H1 (cell line): ENCODE data around the gene DDX23. TPM values are rescaled to one million over a fixed set of nuclear protein-coding genes. Genes with fewer than 3 reads are reported as not detected.

Source experiments
- CTCF ChIA-PET: fragments of 300-600 bp; sonication (Branson Sonifier 250); formaldehyde crosslinking; loops from one replicate; lab custom pipeline; 2021; ENCODE audit not compliant: partially characterized antibody; lab: Charles Lee
- POLR2A ChIA-PET: fragments of 300-600 bp; sonication (Branson Sonifier 250); formaldehyde crosslinking; loops from one replicate; lab custom pipeline; 2021; ENCODE audit warnings: inconsistent platforms; ENCODE audit not compliant: partially characterized antibody; lab: Charles Lee
- DNase-seq, 2 experiments: peaks; one replicate each; pipeline versions ENCODE4 v3.0.0 to v3.0.0-alpha.2; 2010 to 2022; ENCODE audit warnings: low spot score in 2 of 2, low read depth in 1 of 2, mixed read lengths in 1 of 2
- FAIRE-seq: peaks from 2 replicates; lab custom pipeline; 2011; peaks lifted over from hg19 to GRCh38; lab: Jason Lieb, UNC
- H2AFZ ChIP-seq: 2 replicates; pipeline ENCODE4 v1.8.1; 2012; ENCODE audit warnings: low read length, inconsistent platforms
- H2AK5ac ChIP-seq: 2 replicates; pipeline ENCODE4 v1.6.1; 2013; ENCODE audit warnings: low read depth, low read length
- H2BK120ac ChIP-seq: replicated peaks from 2 replicates; pipeline ENCODE3; 2013; ENCODE audit warnings: low read depth, low read length, inconsistent platforms
- H2BK12ac ChIP-seq: 2 replicates; pipeline ENCODE4 v1.6.1; 2013; ENCODE audit warnings: low read depth, low read length
- H2BK15ac ChIP-seq: 2 replicates; pipeline ENCODE4 v1.6.1; 2013; ENCODE audit warnings: low read length
- H2BK20ac ChIP-seq: 2 replicates; pipeline ENCODE4 v1.6.1; 2013; ENCODE audit warnings: low read length
- H2BK5ac ChIP-seq: 2 replicates; pipeline ENCODE4 v1.6.1; 2013; ENCODE audit warnings: low read depth, low read length
- H3K14ac ChIP-seq: 2 replicates; pipeline ENCODE4 v1.6.1; 2013; ENCODE audit warnings: inconsistent platforms; ENCODE audit not compliant: insufficient read length
- H3K18ac ChIP-seq: 2 replicates; pipeline ENCODE4 v1.6.1; 2013; ENCODE audit warnings: low read length; ENCODE audit errors: extremely low read depth
- H3K23ac ChIP-seq: 2 replicates; pipeline ENCODE4 v1.6.1; 2013; ENCODE audit warnings: inconsistent platforms; ENCODE audit not compliant: insufficient read length
- H3K23me2 ChIP-seq: 2 replicates; pipeline ENCODE4 v1.6.1; 2013; ENCODE audit warnings: low read depth, low read length
- H3K27ac ChIP-seq: 2 replicates; pipeline ENCODE4 v1.6.1; 2011; ENCODE audit warnings: low read depth, low read length, inconsistent platforms
- H3K27me3 ChIP-seq, 4 experiments: replicated peaks in 1 of 4; 1 replicate in 1 of 4; 2 replicates in 3 of 4; pipeline versions ENCODE4 v1.6.1 to v1.8.1; 2011 to 2013; ENCODE audit warnings: low read length in 3 of 4, mild to moderate bottlenecking in 3 of 4, inconsistent platforms in 2 of 4, mixed read lengths in 2 of 4, moderate library complexity in 1 of 4; ENCODE audit not compliant: control insufficient read depth in 3 of 4, insufficient read depth in 3 of 4; ENCODE audit errors: extremely low read depth in 1 of 4
- H3K36me3 ChIP-seq, 4 experiments: 2 replicates each; pipeline versions ENCODE4 v1.6.1 to v1.8.1; 2011 to 2013; ENCODE audit warnings: mild to moderate bottlenecking in 4 of 4, low read length in 3 of 4, moderate library complexity in 2 of 4, control low read depth in 1 of 4, inconsistent platforms in 1 of 4; ENCODE audit not compliant: insufficient read depth in 4 of 4, control insufficient read depth in 2 of 4
- H3K4ac ChIP-seq: replicated peaks from 2 replicates; pipeline ENCODE3; 2013; ENCODE audit warnings: low read length, low read depth, mixed read lengths, inconsistent platforms; ENCODE audit not compliant: insufficient read length
- H3K4me1 ChIP-seq, 4 experiments: replicated peaks in 1 of 4; 1 replicate in 1 of 4; 2 replicates in 3 of 4; pipeline versions ENCODE4 v1.6.1 to v1.8.1; 2011 to 2013; ENCODE audit warnings: low read length in 3 of 4, inconsistent platforms in 2 of 4, mixed read lengths in 1 of 4; ENCODE audit not compliant: insufficient read depth in 4 of 4, control insufficient read depth in 3 of 4
- H3K4me2 ChIP-seq, 2 experiments: 2 replicates each; pipeline versions ENCODE4 v1.6.1 to v1.8.1; 2011 to 2013; ENCODE audit warnings: low read depth in 2 of 2, low read length in 2 of 2, control low read depth in 1 of 2, inconsistent platforms in 1 of 2, mild to moderate bottlenecking in 1 of 2; ENCODE audit not compliant: insufficient read depth in 1 of 2
- H3K4me3 ChIP-seq, 4 experiments: fragments of 200-600, 300-600 bp in 1 of 4; sonication (generic), shearing (Covaris generic), sonication (Bioruptor Twin) in 1 of 4; 2 replicates each; pipeline versions ENCODE4 v1.5.1 to v1.8.1; 2011 to 2016; ENCODE audit warnings: low read length in 4 of 4, low read depth in 3 of 4, control low read depth in 2 of 4, inconsistent platforms in 2 of 4, mild to moderate bottlenecking in 2 of 4, mixed read lengths in 1 of 4, moderate library complexity in 1 of 4; ENCODE audit not compliant: insufficient read depth in 2 of 4; ENCODE audit errors: extremely low read depth in 1 of 4
- H3K56ac ChIP-seq: replicated peaks from 2 replicates; pipeline ENCODE3; 2013; ENCODE audit warnings: low read depth, mild to moderate bottlenecking, mixed read lengths, low read length, inconsistent platforms; ENCODE audit not compliant: insufficient read length
- H3K79me1 ChIP-seq: 2 replicates; pipeline ENCODE4 v1.6.1; 2013; ENCODE audit warnings: low read depth, low read length, control low read depth
- H3K79me2 ChIP-seq, 2 experiments: 2 replicates each; pipeline versions ENCODE4 v1.6.1 to v1.8.1; 2012 to 2013; ENCODE audit warnings: low read length in 2 of 2, mild to moderate bottlenecking in 2 of 2, inconsistent platforms in 1 of 2; ENCODE audit not compliant: insufficient read depth in 2 of 2, control insufficient read depth in 1 of 2
- H3K9ac ChIP-seq, 4 experiments: replicated peaks in 1 of 4; 1 replicate in 1 of 4; 2 replicates in 3 of 4; pipeline versions ENCODE4 v1.6.1 to v1.8.1; 2011 to 2013; ENCODE audit warnings: low read depth in 3 of 4, low read length in 3 of 4, control low read depth in 2 of 4, mild to moderate bottlenecking in 2 of 4, moderate library complexity in 2 of 4, inconsistent platforms in 1 of 4; ENCODE audit errors: extremely low read depth in 1 of 4
- H3K9me3 ChIP-seq, 2 experiments: 2 replicates each; pipeline versions ENCODE4 v1.6.1 to v1.8.1; 2012 to 2013; ENCODE audit warnings: mild to moderate bottlenecking in 2 of 2, moderate library complexity in 2 of 2, control low read depth in 1 of 2, inconsistent platforms in 1 of 2, low read depth in 1 of 2, low read length in 1 of 2, mixed read lengths in 1 of 2; ENCODE audit not compliant: insufficient read depth in 2 of 2
- H4K20me1 ChIP-seq, 2 experiments: replicated peaks in 1 of 2; 2 replicates each; pipeline versions ENCODE3 to v1.8.1; 2011 to 2013; ENCODE audit warnings: inconsistent platforms in 2 of 2, low read length in 2 of 2, mild to moderate bottlenecking in 1 of 2; ENCODE audit not compliant: insufficient read depth in 2 of 2, control insufficient read depth in 1 of 2
- H4K5ac ChIP-seq: 2 replicates; pipeline ENCODE4 v1.6.1; 2013; ENCODE audit warnings: low read length, low read depth, mixed read lengths, inconsistent platforms; ENCODE audit not compliant: insufficient read length
- H4K8ac ChIP-seq: 2 replicates; pipeline ENCODE4 v1.8.0; 2013; ENCODE audit warnings: mild to moderate bottlenecking, moderate library complexity, low read length, inconsistent platforms; ENCODE audit not compliant: insufficient read depth; ENCODE audit errors: extremely low read depth
- H4K91ac ChIP-seq: replicated peaks from 2 replicates; pipeline ENCODE3; 2013; ENCODE audit warnings: low read length, mixed read lengths, inconsistent platforms; ENCODE audit not compliant: insufficient read length
- CREB1 ChIP-seq: IDR thresholded peaks from 2 replicates; pipeline ENCODE4 v1.6.1; 2012; ENCODE audit warnings: inconsistent platforms
- E2F6 ChIP-seq: IDR thresholded peaks from 2 replicates; pipeline ENCODE4 v1.6.1; 2012; ENCODE audit warnings: inconsistent platforms
- KDM5A ChIP-seq: fragments of 200-600 bp; IDR thresholded peaks from 2 replicates; pipeline ENCODE4 v1.7.1; 2012; ENCODE audit warnings: mild to moderate bottlenecking, low read length, inconsistent platforms, mixed read lengths
- MAFK ChIP-seq: IDR thresholded peaks from 2 replicates; pipeline ENCODE4 v1.6.1; 2012; ENCODE audit warnings: low read depth, mild to moderate bottlenecking, improper control_type of control experiment, low read length
- NANOG ChIP-seq: IDR thresholded peaks from 2 replicates; pipeline ENCODE4 v1.6.1; 2011; ENCODE audit warnings: low read length, low read depth, mild to moderate bottlenecking, inconsistent platforms; ENCODE audit not compliant: insufficient read depth, poor library complexity, severe bottlenecking
- RAD21 ChIP-seq, 2 experiments: IDR thresholded peaks in 1 of 2; conservative IDR thresholded peaks in 1 of 2; 2 replicates each; pipeline ENCODE4 v1.6.1; 2011; ENCODE audit warnings: low read depth in 2 of 2, low read length in 2 of 2, improper control_type of control experiment in 1 of 2, inconsistent platforms in 1 of 2, mild to moderate bottlenecking in 1 of 2, moderate library complexity in 1 of 2
- RNF2 ChIP-seq: fragments of 200-900, 300-1000 bp; sonication (generic); IDR thresholded peaks from 2 replicates; pipeline ENCODE4 v1.7.1; 2016; ENCODE audit warnings: borderline replicate concordance, low read depth, mild to moderate bottlenecking, antibody characterized with exemption, low read length; ENCODE audit not compliant: poor library complexity, severe bottlenecking; ENCODE audit errors: missing control alignments
- SP2 ChIP-seq: IDR thresholded peaks from 2 replicates; pipeline ENCODE4 v1.6.1; 2012; ENCODE audit warnings: mild to moderate bottlenecking, low read length, inconsistent platforms
- TCF12 ChIP-seq: IDR thresholded peaks from 2 replicates; pipeline ENCODE4 v1.6.1; 2011; ENCODE audit warnings: low read depth, mild to moderate bottlenecking, low read length
- WGBS, 2 experiments: shearing (Covaris generic) in 1 of 2; methylation state at CpG; one replicate each; pipeline versions ENCODE4 v1.1.6 to v1.1.7; 2013 to 2015; ENCODE audit warnings: low lambda C conversion rate in 2 of 2, mixed read lengths in 2 of 2, inconsistent platforms in 1 of 2, low coverage in 1 of 2, missing lambda C conversion rate in 1 of 2; ENCODE audit not compliant: insufficient replicate concordance in 2 of 2, insufficient coverage in 1 of 2, insufficient read length in 1 of 2; ENCODE audit errors: extremely low coverage in 1 of 2, missing lambda C conversion rate in 1 of 2; 5-methylcytosine and 5-hydroxymethylcytosine counted together
- polyA plus RNA-seq, 7 experiments: library from polyadenylated mRNA; depleted of rRNA in 3 of 7; stranded (reverse) in 5 of 7; unstranded in 2 of 7; fragments of >200 nt in 5 of 7; fragments of 200-250 nt in 2 of 7; gene quantifications; 1 replicate in 5 of 7; 2 replicates in 1 of 7; 4 replicates in 1 of 7; pipeline versions ENCODE4 v1.2.1 to v1.2.3, GENCODE V29; 2011 to 2013; ENCODE audit warnings: missing spikeins in 2 of 7, mixed read lengths in 2 of 7
- total RNA-seq: library from RNA; stranded (reverse); fragmentation: NEBNext Ultra II Directional; extraction: Animal tissue kit (Norgen Biotek cat#: 25700); gene quantifications from 2 replicates; pipeline ENCODE4 v1.2.1, GENCODE V29; 2021

The DDX23 gene
- total and polyA plus RNA-seq, 2 of the 8 experiments (the other 6 are each of a cell fraction or from before 2014, with no cell fraction given), result 43.5 to 107 TPM

DNA sequence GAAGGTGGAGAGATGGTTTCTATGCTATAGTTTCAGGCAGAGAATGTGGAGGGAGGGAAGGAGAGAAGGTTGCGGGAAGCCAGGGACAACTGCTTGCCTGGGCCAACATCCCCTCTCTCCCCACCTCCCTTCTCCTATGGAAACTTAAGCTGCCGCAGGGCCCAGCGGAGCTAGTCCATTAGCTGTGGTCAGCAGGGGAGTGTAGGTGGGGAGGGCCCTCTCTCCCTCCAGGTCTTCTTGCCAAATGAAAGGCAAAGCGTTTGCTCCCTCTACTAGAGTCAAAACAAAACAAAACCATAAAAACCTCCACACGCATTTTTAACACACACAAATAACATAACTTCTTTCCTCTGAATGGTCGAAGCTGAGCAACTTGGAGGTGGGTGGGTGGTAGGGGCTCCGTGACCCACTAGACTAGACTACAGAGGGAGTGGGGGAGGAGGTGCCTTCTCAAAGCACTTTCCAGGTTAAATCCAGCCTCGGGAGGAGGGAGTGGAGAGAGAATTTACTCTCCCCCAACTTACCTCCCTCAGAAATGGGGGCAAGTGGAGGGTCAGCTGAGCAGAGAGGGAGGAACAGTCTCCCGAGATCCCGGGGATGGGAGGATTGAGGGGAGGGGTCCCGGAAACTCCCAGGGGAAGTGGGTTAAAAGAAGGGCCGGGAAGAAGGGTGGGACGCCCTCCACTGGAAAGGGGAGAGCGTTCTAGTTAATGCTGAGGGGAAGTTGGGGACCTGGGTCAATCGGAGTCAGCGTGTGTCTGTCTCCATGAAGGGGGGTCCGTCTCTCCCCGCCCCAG is 38.3 kb downstream of the DDX23 start:
- Histone ChIP-seq H2AFZ (peak overlapping the region; percentile 31), H3K14ac (no peak overlapping the region), H2AK5ac (no peak overlapping the region), H3K4me1 (peaks cover 0 to 21% (median 14%) of the 10 kb centered on the region in 4 experiments; a peak in 6 of 7 replicates), H4K8ac (no peak overlapping the region), H3K23ac (no peak overlapping the region), H2BK20ac (no peak overlapping the region), H3K4me2 (peak overlapping the region; percentile 86 to 96), H3K36me3 (no peaks in the 10 kb centered on the region), H2BK5ac (0 out of 2 replicates have a peak overlapping the region, but pooled peaks have one; percentile 16), H2BK12ac (no peak overlapping the region), H4K5ac (no peak overlapping the region), H3K23me2 (peaks cover 28% of the 10 kb centered on the region; the same call in 1 of the 2 replicates), H2BK120ac (no peak overlapping the region), H3K79me2 (no peaks in the 10 kb centered on the region), H3K18ac (peak overlapping the region; percentile 60; the same call in 1 of the 2 replicates), H4K91ac (no peak overlapping the region), H3K56ac (no peak overlapping the region), H4K20me1 (peaks cover 0 to 3% of the 10 kb centered on the region in 2 experiments), H3K9me3 (no peaks in the 10 kb centered on the region), H3K79me1 (no peaks in the 10 kb centered on the region), H3K4me3 (peak overlapping the region; percentile 59 to 94 (median 88)), H3K27ac (no peak overlapping the region), H3K9ac (no peak overlapping the region; a peak in 1 of 7 replicates), H3K4ac (no peak overlapping the region), H3K27me3 (peaks cover 17 to 44% (median 36%) of the 10 kb centered on the region in 4 experiments), H2BK15ac (no peak overlapping the region)
- ChIA-PET CTCF (interaction anchor here (0.7 to 12.1 kb wide), 20 partner anchors 9 to 164 kb away, joined by 3 to 121 read pairs (median 8); partner anchors contain the start of genes DDX23 and WNT1), POLR2A (interaction anchor here (0.6 to 5.5 kb wide), 6 partner anchors 17 to 77 kb away, joined by 3 to 23 read pairs (median 4); partner anchors contain the start of genes ADCY6 and DDX23)
- FAIRE-seq, result no peak
- peak in 1 of 2 experiments; percentile 82 for DNase-seq
- 2% methylated on average over 14 of the region's 18 CpGs; no CpG with 5 or more reads in 1 of the 2 experiments for WGBS, 2 experiments
- TF ChIP-seq RNF2 (no peak), KDM5A (no peak), NANOG (no peak), E2F6 (no peak), CREB1 (no peak), MAFK (no peak), RAD21 (IDR thresholded peaks at IDR 0.05 in 1 of 2, conservative IDR thresholded peaks at IDR 0.05 in 1 of 2; ENCODE audit: low read depth in 2 of 2, low read length in 2 of 2) (no peak), TCF12 (no peak), SP2 (no peak)
